ENCODE results near the gene RTKN2. TPM values are rescaled to one million over a fixed set of nuclear protein-coding genes. Genes with fewer than 3 reads are reported as not detected.

The RTKN2 gene
- total and polyA plus RNA-seq, 11 donors = 0.01 to 0.14 (median 0.10) TPM; not detected in 5

- Histone ChIP-seq H3K27me3 (no peaks in the 10 kb centered on the region), H3K27ac (no peak overlapping the region), H3K4me1 (peaks cover 0 to 24% (median 0%) of the 10 kb centered on the region in 12 donors), H3K9me3 (no peaks in the 10 kb centered on the region), H3K4me3 (no peak overlapping the region), H3K36me3 (no peaks in the 10 kb centered on the region)
- no peak for DNase-seq
- TF ChIP-seq, protein P1, sequence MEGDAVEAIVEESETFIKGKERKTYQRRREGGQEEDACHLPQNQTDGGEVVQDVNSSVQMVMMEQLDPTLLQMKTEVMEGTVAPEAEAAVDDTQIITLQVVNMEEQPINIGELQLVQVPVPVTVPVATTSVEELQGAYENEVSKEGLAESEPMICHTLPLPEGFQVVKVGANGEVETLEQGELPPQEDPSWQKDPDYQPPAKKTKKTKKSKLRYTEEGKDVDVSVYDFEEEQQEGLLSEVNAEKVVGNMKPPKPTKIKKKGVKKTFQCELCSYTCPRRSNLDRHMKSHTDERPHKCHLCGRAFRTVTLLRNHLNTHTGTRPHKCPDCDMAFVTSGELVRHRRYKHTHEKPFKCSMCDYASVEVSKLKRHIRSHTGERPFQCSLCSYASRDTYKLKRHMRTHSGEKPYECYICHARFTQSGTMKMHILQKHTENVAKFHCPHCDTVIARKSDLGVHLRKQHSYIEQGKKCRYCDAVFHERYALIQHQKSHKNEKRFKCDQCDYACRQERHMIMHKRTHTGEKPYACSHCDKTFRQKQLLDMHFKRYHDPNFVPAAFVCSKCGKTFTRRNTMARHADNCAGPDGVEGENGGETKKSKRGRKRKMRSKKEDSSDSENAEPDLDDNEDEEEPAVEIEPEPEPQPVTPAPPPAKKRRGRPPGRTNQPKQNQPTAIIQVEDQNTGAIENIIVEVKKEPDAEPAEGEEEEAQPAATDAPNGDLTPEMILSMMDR (IDR thresholded peaks at IDR 0.05) = no peak
- TF ChIP-seq POLR2A (IDR thresholded peaks at IDR 0.05) = no peak
- no peak for ATAC-seq
- intact Hi-C loops (cut with DNase I) = loop anchor here in 1 of 10 donors (10.0 kb wide), 1 partner anchor 473 kb away; no protein-coding TSS in a partner anchor
These were observed 30.7 kb downstream of the RTKN2 start for GRCh38 chr10:62237966-62238365.

GRCh38 chr10:62237506-62237905 is 31.1 kb downstream of the RTKN2 start:
- intact Hi-C loops (cut with DNase I) = loop anchor here in 1 of 10 donors (10.0 kb wide), 1 partner anchor 473 kb away; no protein-coding TSS in a partner anchor
- WGBS, 4 donors = 64 to 75% (median 71%) methylated on average over 2 of the region's 2 CpGs
- Histone ChIP-seq H3K27me3 (no peaks in the 10 kb centered on the region), H3K36me3 (no peaks in the 10 kb centered on the region), H3K4me3 (no peak overlapping the region), H3K27ac (no peak overlapping the region), H3K4me1 (peaks cover 0 to 22% (median 0%) of the 10 kb centered on the region in 12 donors), H3K9me3 (no peaks in the 10 kb centered on the region)
- ATAC-seq (no peak), DNase-seq (no peak)
- TF ChIP-seq, protein P1 (IDR thresholded peaks at IDR 0.05) = no peak
- no peak for TF ChIP-seq POLR2A (IDR thresholded peaks at IDR 0.05)

DNA sequence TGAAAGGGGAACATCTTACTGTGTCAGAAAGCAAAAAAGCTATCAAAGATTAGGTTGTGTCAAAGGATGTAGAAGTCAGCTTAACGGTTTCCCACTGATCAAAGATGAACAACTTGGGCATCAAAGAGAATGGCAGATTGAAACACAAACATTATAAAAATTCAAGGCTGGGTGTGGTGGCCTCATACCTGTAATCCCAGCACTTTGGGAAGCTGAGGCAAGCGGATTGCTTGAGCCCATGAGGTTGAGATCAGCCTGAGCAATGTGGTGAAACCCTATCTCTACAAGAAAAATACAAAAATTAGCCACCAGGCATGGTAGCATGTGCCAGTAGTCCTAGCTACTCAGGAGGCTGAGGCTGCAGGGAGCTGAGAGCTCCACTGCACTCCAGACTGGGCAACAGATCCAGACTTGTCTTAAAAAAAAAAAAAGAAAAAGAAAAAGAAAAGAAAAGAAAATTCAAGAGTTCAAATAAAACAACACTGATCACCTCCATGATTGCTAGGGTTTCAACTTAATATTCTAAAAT is 34.5 kb downstream of the RTKN2 start:
- DNase-seq (no peak), ATAC-seq (no peak)
- 82 to 87% (median 84%) methylated on average over 2 of the region's 2 CpGs for WGBS, 4 donors
- Histone ChIP-seq H3K27ac (no peak overlapping the region), H3K9me3 (no peaks in the 10 kb centered on the region), H3K27me3 (no peaks in the 10 kb centered on the region), H3K36me3 (no peaks in the 10 kb centered on the region), H3K4me3 (no peak overlapping the region), H3K4me1 (peaks cover 0 to 17% (median 4%) of the 10 kb centered on the region in 12 donors)
- TF ChIP-seq, protein P1 (IDR thresholded peaks at IDR 0.05) = no peak
- TF ChIP-seq POLR2A (IDR thresholded peaks at IDR 0.05) = no peak
- intact Hi-C loops (cut with DNase I) = loop anchor here in 2 of 10 donors (5.0 to 10.0 kb wide), 2 partner anchors 77 to 469 kb away; no protein-coding TSS in a partner anchor

DNA sequence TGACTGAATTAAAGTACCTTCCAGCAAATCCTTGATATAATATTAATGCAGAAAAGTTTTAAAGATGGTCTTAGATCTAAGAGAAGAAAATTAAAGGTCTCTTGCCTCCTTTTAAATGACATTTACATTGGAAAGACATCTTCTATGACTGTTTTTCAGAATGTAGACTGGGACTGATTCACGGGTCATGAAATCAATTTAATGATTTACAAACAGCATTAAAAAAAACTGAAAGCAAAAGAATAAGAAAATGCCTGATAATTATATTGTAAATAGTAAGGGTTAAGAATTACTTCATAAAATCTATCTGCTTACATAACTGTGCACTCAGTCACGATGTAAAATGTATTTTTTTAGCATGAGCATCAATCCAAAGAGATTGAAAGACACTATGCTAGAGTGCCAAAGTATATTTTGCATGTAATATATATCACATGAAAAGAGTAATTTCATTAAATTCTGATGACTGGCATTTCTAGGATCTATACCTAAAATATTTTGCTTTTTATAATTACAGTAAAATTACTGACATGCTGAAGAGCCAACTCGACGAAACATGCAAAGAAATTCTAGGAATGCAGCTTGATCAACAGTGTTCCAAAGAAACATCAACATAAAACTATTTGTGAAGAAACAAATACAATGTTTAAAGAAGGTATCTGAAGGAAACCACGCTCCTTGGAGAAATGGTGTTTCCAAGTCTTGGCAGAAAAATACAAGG is 35.1 kb downstream of the RTKN2 start:
- H3K27me3 ChIP-seq = no peaks in the 10 kb centered on the region
- intact Hi-C loops (cut with DNase I) = loop anchor here in 2 of 10 donors (5.0 to 10.0 kb wide), 2 partner anchors 76 to 469 kb away; no protein-coding TSS in a partner anchor
- H3K9me3 ChIP-seq = no peaks in the 10 kb centered on the region
- no peak for TF ChIP-seq POLR2A (IDR thresholded peaks at IDR 0.05)
- TF ChIP-seq, protein P1 (IDR thresholded peaks at IDR 0.05) = no peak
- no peak overlapping the region for H3K4me3 ChIP-seq
- WGBS, 4 donors = 79 to 85% (median 82%) methylated on average over 5 of the region's 5 CpGs
- no peak for DNase-seq
- H3K4me1 ChIP-seq = peaks cover 0 to 17% (median 4%) of the 10 kb centered on the region in 12 donors
- no peaks in the 10 kb centered on the region for H3K36me3 ChIP-seq
- ATAC-seq = no peak
- no peak overlapping the region for H3K27ac ChIP-seq
